Frontal cortex (tissue), 4 donors: Measurements from ENCODE around the gene MYLIP. TPM values are rescaled to one million over a fixed set of nuclear protein-coding genes. Genes with fewer than 3 reads are reported as not detected.
"Not testable (repeated sequence)": the region's sequence is repeated elsewhere in the genome, so short reads cannot be mapped to it uniquely, and the experiment has no call there.

ENCODE experiments used
- DNase-seq, 2 donors: peaks; one replicate each; pipeline ENCODE4 v3.0.0; 2012; ENCODE audit warnings: low spot score in 2 of 2
- FAIRE-seq: peaks from 2 replicates; lab custom pipeline; 2012; peaks lifted over from hg19 to GRCh38; lab: Jason Lieb, UNC
- total RNA-seq: library from RNA; depleted of rRNA; stranded (reverse); fragments of >200 nt; gene quantifications from one replicate; pipeline ENCODE4 v1.2.3, GENCODE V29; 2014
- donor health status: control.
- donor health status: control.
- donor health status: control.

The MYLIP gene
- total RNA-seq, 1 donor from 2014 or later: 45.7 TPM

- FAIRE-seq (no peak), DNase-seq (no peak)
These were observed 36.8 kb downstream of the MYLIP start for GRCh38 chr6:16165641-16166040.

GRCh38 chr6:16166871-16167608 lies 38.2 kb downstream of the MYLIP start:
- DNase-seq: no peak

GRCh38 chr6:16168121-16168520 lies 39.2 kb downstream of the MYLIP start:
- DNase-seq (no peak), FAIRE-seq (no peak)

More at GRCh38 chr6:16166871-16167608, 38.2 kb downstream of the MYLIP start:
- no peak for FAIRE-seq

GRCh38 chr6:16168858-16169257 lies 40.0 kb downstream of the MYLIP start:
- no peak for DNase-seq
- no peak for FAIRE-seq

- no peak for FAIRE-seq
- no peak for DNase-seq
These were observed 42.5 kb downstream of the MYLIP start for GRCh38 chr6:16171400-16171799.

- no peak for DNase-seq
- FAIRE-seq: no peak
These were observed 44.5 kb downstream of the MYLIP start for GRCh38 chr6:16173167-16173940.

- DNase-seq: no peak
- no peak for FAIRE-seq
These were observed 45.7 kb downstream of the MYLIP start for GRCh38 chr6:16174416-16175078.

GRCh38 chr6:16176600-16176999 lies 47.7 kb downstream of the MYLIP start:
- FAIRE-seq: not testable (repeated sequence)

GRCh38 chr6:16177881-16178280 lies 49.0 kb downstream of the MYLIP start:
- DNase-seq (no peak), FAIRE-seq (no peak)

More at GRCh38 chr6:16176600-16176999, 47.7 kb downstream of the MYLIP start:
- DNase-seq: not testable (repeated sequence)

- FAIRE-seq (no peak), DNase-seq (no peak)
These were observed 49.5 kb downstream of the MYLIP start for GRCh38 chr6:16178351-16178750.

- FAIRE-seq (no peak), DNase-seq (no peak)
These were observed 50.2 kb downstream of the MYLIP start for GRCh38 chr6:16179063-16179462.

- DNase-seq: no peak
- no peak for FAIRE-seq
These were observed 51.1 kb downstream of the MYLIP start for GRCh38 chr6:16179970-16180431.

- FAIRE-seq (no peak), DNase-seq (no peak)
These were observed 52.0 kb downstream of the MYLIP start for GRCh38 chr6:16180696-16181438.

- no peak for FAIRE-seq
- DNase-seq: no peak
These were observed 52.8 kb downstream of the MYLIP start for GRCh38 chr6:16181439-16182297.

GRCh38 chr6:16183187-16183664 lies 54.3 kb downstream of the MYLIP start:
- peak; percentile 79 for FAIRE-seq

GRCh38 chr6:16184129-16184528 lies 55.2 kb downstream of the MYLIP start:
- DNase-seq: no peak
- FAIRE-seq: no peak

More at GRCh38 chr6:16183187-16183664, 54.3 kb downstream of the MYLIP start:
- DNase-seq: peak in 1 of 2 donors; percentile 45

- DNase-seq: no peak
- FAIRE-seq: no peak
These were observed 55.7 kb downstream of the MYLIP start for GRCh38 chr6:16184551-16184950.

GRCh38 chr6:16187176-16187575 lies 58.3 kb downstream of the MYLIP start:
- DNase-seq (no peak), FAIRE-seq (no peak)

- DNase-seq (no peak), FAIRE-seq (no peak)
These were observed 61.3 kb downstream of the MYLIP start for GRCh38 chr6:16190214-16190613.
